PC-3 (cell line): ENCODE data around the gene C16orf96. TPM values are rescaled to one million over a fixed set of nuclear protein-coding genes. Genes with fewer than 3 reads are reported as not detected.

Experiments
- ATAC-seq: fragments of 200-7000 bp; cut with Tn5 transposase; 2 replicates; pipeline ENCODE4 v1.9.1; 2020; ENCODE audit warnings: mild to moderate bottlenecking, moderate library complexity
- BruUV-seq: library from RNA; stranded (reverse); fragments of 400-500 nt; replicated peaks from 2 replicates; lab custom pipeline; 2021; lab: Mats Ljungman, UMichigan
- CTCF ChIA-PET: fragments of 300-600 bp; sonication (Branson Sonifier 250); formaldehyde crosslinking; loops from one replicate; lab custom pipeline; 2022; ENCODE audit warnings: antibody characterized with exemption; lab: Charles Lee
- POLR2A ChIA-PET: fragments of 300-600 bp; sonication (Branson Sonifier 250); formaldehyde crosslinking; loops from one replicate; lab custom pipeline; 2022; ENCODE audit warnings: antibody characterized with exemption; ENCODE audit not compliant: unreplicated experiment; lab: Charles Lee
- DNase-seq: peaks from one replicate; pipeline ENCODE4 v3.0.0-alpha.2; 2015
- H2AFZ ChIP-seq: fragments of 300-600 bp; sonication (generic); 2 replicates; pipeline ENCODE4 v1.6.0; 2016; ENCODE audit warnings: antibody characterized with exemption, low read length
- H3F3A ChIP-seq: fragments of 300-600 bp; sonication (generic); one replicate; pipeline ENCODE4 v1.6.0; 2017; ENCODE audit warnings: antibody characterized with exemption, low read length, control low read depth, mild to moderate bottlenecking; ENCODE audit not compliant: unreplicated experiment
- H3K27ac ChIP-seq: fragments of 300-600 bp; sonication (generic); 2 replicates; pipeline ENCODE4 v1.5.1; 2016; ENCODE audit warnings: mild to moderate bottlenecking, low read length
- H3K27me3 ChIP-seq: fragments of 300-600 bp; sonication (generic); 2 replicates; pipeline ENCODE4 v1.6.1; 2016; ENCODE audit warnings: low read length, mixed read lengths
- H3K36me3 ChIP-seq: fragments of 300-600 bp; sonication (generic); 2 replicates; pipeline ENCODE4 v1.6.1; 2016; ENCODE audit warnings: low read depth, mixed run types, low read length, mixed read lengths
- H3K4me1 ChIP-seq: fragments of 300-600 bp; sonication (generic); 2 replicates; pipeline ENCODE4 v1.5.1; 2016; ENCODE audit warnings: low read length; ENCODE audit not compliant: insufficient read depth
- H3K4me2 ChIP-seq: fragments of 300-600 bp; sonication (generic); 2 replicates; pipeline ENCODE4 v1.6.0; 2016; ENCODE audit warnings: low read length
- H3K4me3 ChIP-seq: fragments of 300-600 bp; sonication (generic); 2 replicates; pipeline ENCODE4 v1.5.1; 2016; ENCODE audit warnings: mild to moderate bottlenecking, low read length, mixed read lengths
- H3K79me2 ChIP-seq: fragments of 300-600 bp; sonication (generic); 2 replicates; pipeline ENCODE4 v1.6.1; 2017; ENCODE audit warnings: low read length, mixed read lengths
- H3K9ac ChIP-seq: fragments of 300-600 bp; sonication (generic); 2 replicates; pipeline ENCODE4 v1.6.0; 2016; ENCODE audit warnings: mild to moderate bottlenecking, low read length
- H3K9me2 ChIP-seq: fragments of 300-600 bp; sonication (generic); replicated peaks from 2 replicates; pipeline ENCODE4 v1.6.1; 2016; ENCODE audit warnings: mixed run types, low read length, mixed read lengths
- H3K9me3 ChIP-seq: fragments of 300-600 bp; sonication (generic); 2 replicates; pipeline ENCODE4 v1.6.1; 2016; ENCODE audit warnings: low read length, mixed read lengths
- H4K20me1 ChIP-seq: fragments of 300-600 bp; sonication (generic); 2 replicates; pipeline ENCODE4 v1.6.1; 2016; ENCODE audit warnings: low read length, mixed read lengths
- EZH2 ChIP-seq: fragments of 300-600 bp; sonication (generic); IDR thresholded peaks from one replicate; pipeline ENCODE4 v1.6.1; 2017; ENCODE audit warnings: antibody characterized with exemption, mild to moderate bottlenecking, low read length; ENCODE audit not compliant: unreplicated experiment
- EZH2phosphoT487 ChIP-seq: fragments of 300-600 bp; sonication (generic); IDR thresholded peaks from 2 replicates; pipeline ENCODE4 v1.6.1; 2018; ENCODE audit warnings: mild to moderate bottlenecking, antibody characterized with exemption, low read length, borderline replicate concordance
- intact Hi-C: fragments of 100-400 bp; cut with micrococcal nuclease; formaldehyde crosslinking; loops from 2 replicates; pipeline ENCODE4 v1.9.0; 2023
- total RNA-seq: library from RNA; depleted of rRNA; stranded (reverse); fragments of >200 nt; gene quantifications from 2 replicates; pipeline ENCODE4 v1.2.3, GENCODE V29; 2014
- TF ChIP-seq, protein P1 (sequence below): fragments of 300-600 bp; sonication (generic); conservative IDR thresholded peaks from 2 replicates; pipeline ENCODE4 v1.5.1; 2017; ENCODE audit warnings: antibody characterized with exemption, low read depth, mild to moderate bottlenecking, low read length

C16orf96 gene
- total RNA-seq, 1 experiment from 2014 or later = not detected

- no peaks in the 10 kb centered on the region; the same call in 1 of the 2 replicates for H3K4me1 ChIP-seq
- H3K4me2 ChIP-seq = no peak overlapping the region
- CTCF ChIA-PET = no interaction called here
- no peak overlapping the region for H3K4me3 ChIP-seq
- no peak for DNase-seq
- H4K20me1 ChIP-seq = no peaks in the 10 kb centered on the region
- no peaks in the 10 kb centered on the region for H3K79me2 ChIP-seq
- intact Hi-C loops = no loop called here
- no peak overlapping the region for H3K27ac ChIP-seq
- TF ChIP-seq EZH2 (no peak), EZH2phosphoT487 (no peak)
- TF ChIP-seq, protein P1, sequence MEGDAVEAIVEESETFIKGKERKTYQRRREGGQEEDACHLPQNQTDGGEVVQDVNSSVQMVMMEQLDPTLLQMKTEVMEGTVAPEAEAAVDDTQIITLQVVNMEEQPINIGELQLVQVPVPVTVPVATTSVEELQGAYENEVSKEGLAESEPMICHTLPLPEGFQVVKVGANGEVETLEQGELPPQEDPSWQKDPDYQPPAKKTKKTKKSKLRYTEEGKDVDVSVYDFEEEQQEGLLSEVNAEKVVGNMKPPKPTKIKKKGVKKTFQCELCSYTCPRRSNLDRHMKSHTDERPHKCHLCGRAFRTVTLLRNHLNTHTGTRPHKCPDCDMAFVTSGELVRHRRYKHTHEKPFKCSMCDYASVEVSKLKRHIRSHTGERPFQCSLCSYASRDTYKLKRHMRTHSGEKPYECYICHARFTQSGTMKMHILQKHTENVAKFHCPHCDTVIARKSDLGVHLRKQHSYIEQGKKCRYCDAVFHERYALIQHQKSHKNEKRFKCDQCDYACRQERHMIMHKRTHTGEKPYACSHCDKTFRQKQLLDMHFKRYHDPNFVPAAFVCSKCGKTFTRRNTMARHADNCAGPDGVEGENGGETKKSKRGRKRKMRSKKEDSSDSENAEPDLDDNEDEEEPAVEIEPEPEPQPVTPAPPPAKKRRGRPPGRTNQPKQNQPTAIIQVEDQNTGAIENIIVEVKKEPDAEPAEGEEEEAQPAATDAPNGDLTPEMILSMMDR = no peak
- H3K27me3 ChIP-seq = no peaks in the 10 kb centered on the region
- H2AFZ ChIP-seq = no peak overlapping the region
- no peak for ATAC-seq
- H3F3A ChIP-seq = no peaks in the 10 kb centered on the region
- no peak overlapping the region for H3K9ac ChIP-seq
- H3K9me3 ChIP-seq = no peaks in the 10 kb centered on the region
- peaks cover 7% of the 10 kb centered on the region; the same call in 1 of the 2 replicates for H3K36me3 ChIP-seq
- no TSS peak for BruUV-seq
- H3K9me2 ChIP-seq = no peaks in the 10 kb centered on the region
- POLR2A ChIA-PET = no interaction called here
These were observed 46.0 kb upstream of the C16orf96 start for GRCh38 chr16:4510131-4510530.

DNA sequence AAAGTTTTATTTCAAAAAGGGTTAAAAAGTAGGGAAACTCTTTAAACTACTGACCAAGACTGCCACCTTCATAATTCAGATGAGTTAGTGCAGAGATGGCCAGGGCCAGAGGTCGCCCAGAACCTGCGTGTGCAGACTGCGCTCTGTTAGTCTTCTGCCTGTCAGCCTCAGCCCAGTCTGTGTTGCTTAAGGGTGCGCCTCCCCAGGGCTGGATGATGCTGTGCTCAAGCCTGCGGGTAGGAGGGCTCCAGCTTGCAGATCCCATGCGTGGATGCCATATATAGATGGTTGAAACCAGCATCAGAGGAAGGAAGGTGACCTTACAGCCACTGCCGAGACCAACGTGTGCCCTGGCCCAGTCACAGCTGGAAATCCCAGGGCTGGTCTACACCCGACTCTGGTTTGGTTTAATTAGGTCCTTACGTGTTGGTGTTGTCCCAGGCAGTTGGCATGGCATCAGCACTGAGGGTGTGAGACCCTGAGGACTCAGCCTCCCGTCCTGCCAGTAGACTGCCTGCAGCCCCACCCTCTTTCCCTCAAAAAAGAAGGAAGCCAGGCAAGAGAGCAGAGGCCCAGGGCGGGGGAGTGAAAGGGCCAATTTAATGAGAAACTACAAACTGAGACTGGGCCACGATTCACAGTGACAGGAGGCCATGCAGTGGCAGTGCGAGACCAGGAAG, 45.3 kb upstream of the C16orf96 start:
- Histone ChIP-seq H2AFZ (no peak overlapping the region), H3K4me2 (no peak overlapping the region), H3K4me3 (no peak overlapping the region), H3K9me3 (no peaks in the 10 kb centered on the region), H3K27ac (no peak overlapping the region), H3K9me2 (no peaks in the 10 kb centered on the region), H3F3A (no peaks in the 10 kb centered on the region), H3K36me3 (peaks cover 5% of the 10 kb centered on the region; the same call in 1 of the 2 replicates), H3K79me2 (no peaks in the 10 kb centered on the region), H4K20me1 (no peaks in the 10 kb centered on the region), H3K9ac (no peak overlapping the region), H3K27me3 (no peaks in the 10 kb centered on the region), H3K4me1 (no peaks in the 10 kb centered on the region)
- no TSS peak for BruUV-seq
- ChIA-PET POLR2A (no interaction called here), CTCF (no interaction called here)
- DNase-seq (no peak), ATAC-seq (no peak)
- intact Hi-C loops = no loop called here
- TF ChIP-seq EZH2phosphoT487 (no peak), EZH2 (no peak)
- TF ChIP-seq, protein P1 = no peak

GRCh38 chr16:4511441-4512082, 44.6 kb upstream of the C16orf96 start:
- DNase-seq = peak; percentile 44
- CTCF ChIA-PET = no interaction called here
- POLR2A ChIA-PET = no interaction called here
- Histone ChIP-seq H3F3A (no peaks in the 10 kb centered on the region), H3K4me1 (no peaks in the 10 kb centered on the region), H3K4me3 (no peak overlapping the region), H3K9me2 (no peaks in the 10 kb centered on the region), H4K20me1 (no peaks in the 10 kb centered on the region), H3K9ac (no peak overlapping the region), H2AFZ (no peak overlapping the region), H3K9me3 (no peaks in the 10 kb centered on the region), H3K4me2 (no peak overlapping the region), H3K36me3 (peaks cover 4% of the 10 kb centered on the region; the same call in 1 of the 2 replicates), H3K27ac (no peak overlapping the region), H3K27me3 (no peaks in the 10 kb centered on the region), H3K79me2 (no peaks in the 10 kb centered on the region)
- intact Hi-C loops = no loop called here
- BruUV-seq = no TSS peak
- TF ChIP-seq EZH2phosphoT487 = no peak
- TF ChIP-seq, protein P1 = peak; percentile 51
- TF ChIP-seq EZH2 = no peak
- ATAC-seq = peak; percentile 78
